A204.1 (cell line): ENCODE measurements around the gene SQOR.
A peak's percentile ranks its signal among the peaks of the same experiment; 100 is the strongest.

ENCODE experiments used
- FAIRE-seq: peaks from 2 replicates; lab custom pipeline; 2012; peaks lifted over from hg19 to GRCh38; lab: Jason Lieb, UNC

The SQOR gene

DNA sequence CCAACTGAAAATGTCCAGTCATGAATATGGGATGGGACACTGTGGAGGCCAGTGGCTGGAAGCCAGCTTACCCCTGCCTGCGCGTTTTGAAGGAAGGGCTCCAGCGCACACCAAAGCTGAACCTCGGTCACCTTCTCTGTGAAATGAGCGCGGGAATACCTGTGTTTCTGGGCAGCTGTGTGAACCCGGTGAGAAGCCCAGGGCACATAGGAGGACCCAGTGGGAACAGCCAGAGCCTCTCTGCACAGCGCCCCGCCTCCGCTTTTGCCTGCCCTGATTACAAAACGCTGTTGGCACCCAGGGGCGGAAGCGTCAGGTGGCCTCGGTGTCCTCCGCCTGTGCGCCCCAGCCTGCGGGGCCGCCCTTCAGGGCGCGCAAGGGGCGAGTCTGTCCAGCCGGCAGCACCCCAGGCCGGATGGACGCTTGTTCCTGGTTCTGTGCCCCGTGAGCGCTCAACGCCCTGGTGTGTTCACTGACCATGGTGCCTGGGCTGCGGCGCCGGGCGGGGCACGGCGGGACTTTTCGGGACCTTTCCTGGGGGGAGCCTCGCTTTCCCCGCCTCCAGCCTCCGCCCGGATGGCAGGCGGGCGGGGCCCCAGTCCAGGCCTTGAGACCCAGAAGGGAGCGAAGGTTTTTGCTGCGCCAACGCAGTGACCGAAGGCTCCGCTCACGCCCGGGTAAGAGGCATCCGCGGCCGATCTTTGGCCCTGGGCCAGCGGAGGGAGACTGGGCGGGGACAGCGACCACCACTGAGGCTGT lies at the start of gene SQOR:
TSS of gene SQOR (plus strand) at position 598 of the 759 bp plus-strand sequence. CDS start 23,895 bp downstream, outside the sequence.
- FAIRE-seq: no peak

DNA sequence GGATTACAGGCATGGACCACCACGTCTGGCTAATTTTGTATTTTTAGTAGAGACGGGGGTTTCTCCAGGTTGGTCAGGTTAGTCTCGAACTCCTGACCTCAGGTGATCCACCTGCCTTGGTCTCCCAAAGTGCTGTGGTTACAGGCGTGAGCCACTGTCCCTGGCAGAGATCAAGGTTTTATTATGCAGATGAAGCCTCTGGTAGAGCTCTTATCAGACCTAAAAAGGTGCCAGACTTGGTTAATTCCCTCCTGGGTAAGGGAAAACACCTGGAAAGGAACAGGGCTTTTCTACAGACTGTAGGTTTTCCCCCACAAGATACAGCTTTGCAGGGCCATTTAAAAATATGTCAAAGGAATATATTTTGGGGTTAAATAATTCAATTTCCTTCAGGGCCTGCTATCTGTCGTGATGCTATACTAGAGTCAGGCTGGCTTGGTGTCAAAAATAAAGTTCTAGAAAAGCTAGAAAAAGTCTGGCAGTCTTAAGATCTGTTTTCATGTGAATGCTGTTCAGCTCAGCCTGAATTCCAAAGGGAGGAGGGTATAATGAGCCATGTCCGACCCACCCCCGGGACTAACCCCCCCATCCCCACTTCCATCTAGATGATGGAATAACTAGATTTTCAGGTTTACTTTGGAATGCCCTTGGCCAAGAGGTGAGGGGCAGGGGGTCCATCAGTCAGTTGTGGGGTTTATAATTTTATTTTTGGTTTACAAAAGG lies 49.6 kb upstream of the SQOR start:
- no peak for FAIRE-seq

GRCh38 chr15:45586125-45586524 lies 48.7 kb upstream of the SQOR start:
- FAIRE-seq: no peak

GRCh38 chr15:45586601-45587094 lies 48.2 kb upstream of the SQOR start:
- FAIRE-seq: no peak

DNA sequence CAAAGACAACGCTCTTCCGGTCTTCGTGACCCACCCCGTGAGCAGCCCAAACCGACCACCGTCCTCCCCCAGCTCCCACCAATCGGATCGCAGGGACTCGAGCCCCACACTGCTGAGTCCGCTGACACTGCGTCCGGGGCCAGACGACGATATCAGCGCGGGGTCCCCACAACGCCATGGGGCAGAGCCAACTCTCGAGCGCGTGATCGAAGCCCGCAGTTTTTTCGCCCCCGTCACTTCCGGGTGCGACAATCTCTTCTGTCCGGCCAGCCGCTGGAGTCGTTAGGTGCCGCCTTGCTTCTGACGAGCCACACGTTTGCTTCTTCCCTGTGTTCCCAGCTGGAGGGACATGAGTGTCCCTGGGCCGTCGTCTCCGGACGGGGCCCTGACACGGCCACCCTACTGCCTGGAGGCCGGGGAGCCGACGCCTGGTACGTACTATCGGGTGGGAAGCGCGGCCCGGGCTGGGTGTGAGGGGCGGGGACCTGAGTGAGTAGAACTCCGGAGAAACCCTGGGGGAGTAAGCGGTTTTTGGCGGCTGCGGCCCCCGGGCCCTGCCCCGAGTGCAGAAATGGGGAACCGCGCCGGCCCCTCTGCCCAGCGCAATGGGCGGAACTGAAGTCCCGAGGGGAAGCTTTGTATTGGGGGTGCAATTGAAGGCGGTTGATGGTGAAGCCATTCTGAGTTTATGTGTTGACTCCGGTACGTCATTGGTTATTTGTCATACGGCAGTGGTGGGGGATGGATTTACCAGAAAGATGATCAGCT lies 47.5 kb upstream of the SQOR start, which contains the start of gene BLOC1S6:
TSS of gene BLOC1S6 (plus strand) at position 285 of the 768 bp plus-strand sequence. CDS start at position 350, 65 bp downstream.
- FAIRE-seq: no peak

DNA sequence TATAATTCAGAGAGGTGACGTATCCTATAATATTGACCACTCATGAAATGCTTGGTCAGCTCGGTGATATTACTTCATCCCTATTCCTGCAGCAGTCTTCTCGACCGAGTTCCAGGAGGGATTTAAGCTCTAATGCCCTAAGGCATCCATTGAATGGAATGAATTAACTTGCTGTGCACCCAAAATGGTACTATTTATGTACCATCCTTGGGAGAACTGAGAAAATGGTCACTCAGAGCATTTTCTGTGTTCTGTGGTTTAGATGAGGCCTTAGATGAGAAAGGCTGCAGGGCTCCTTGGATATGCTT lies 47.0 kb upstream of the SQOR start:
- no peak for FAIRE-seq

- no peak for FAIRE-seq
Measured at GRCh38 chr15:45588219-45588875, 46.5 kb upstream of the SQOR start.

GRCh38 chr15:45589256-45589655 lies 45.6 kb upstream of the SQOR start:
- no peak for FAIRE-seq

GRCh38 chr15:45594319-45594718 lies 40.5 kb upstream of the SQOR start:
- no peak for FAIRE-seq

DNA sequence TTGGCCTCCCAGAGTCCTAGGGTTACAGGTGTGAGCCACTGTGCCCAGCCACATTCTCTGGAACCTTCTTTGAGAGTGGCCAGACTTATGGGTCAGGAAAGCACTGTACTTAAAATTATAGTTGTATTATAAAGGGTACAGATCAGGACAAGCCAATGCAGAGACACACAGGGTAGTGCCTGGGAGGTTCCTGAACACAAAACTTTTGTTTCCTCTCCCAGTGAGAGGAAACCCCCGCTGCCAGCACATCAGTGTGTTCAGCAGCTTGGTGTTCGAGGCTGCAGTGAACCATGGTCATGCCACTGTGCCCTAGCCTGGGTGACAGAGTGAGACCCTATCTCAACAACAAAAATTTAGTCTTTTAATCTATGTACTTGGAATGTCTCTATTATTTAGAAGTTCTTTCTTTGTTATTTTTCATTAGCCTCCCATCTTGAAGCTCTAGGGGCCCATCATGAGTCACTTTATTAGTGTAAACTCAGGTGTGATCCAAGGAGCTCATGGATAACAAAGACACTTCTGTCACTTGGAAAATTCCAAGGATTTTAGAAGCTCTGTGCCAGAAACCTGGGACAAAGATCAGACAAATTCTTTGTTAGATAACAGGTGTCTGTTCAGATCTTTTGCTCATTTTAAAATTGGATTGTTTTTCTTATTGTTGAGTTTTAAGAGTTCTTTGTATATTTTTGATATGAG lies 39.8 kb upstream of the SQOR start:
- FAIRE-seq: no peak

DNA sequence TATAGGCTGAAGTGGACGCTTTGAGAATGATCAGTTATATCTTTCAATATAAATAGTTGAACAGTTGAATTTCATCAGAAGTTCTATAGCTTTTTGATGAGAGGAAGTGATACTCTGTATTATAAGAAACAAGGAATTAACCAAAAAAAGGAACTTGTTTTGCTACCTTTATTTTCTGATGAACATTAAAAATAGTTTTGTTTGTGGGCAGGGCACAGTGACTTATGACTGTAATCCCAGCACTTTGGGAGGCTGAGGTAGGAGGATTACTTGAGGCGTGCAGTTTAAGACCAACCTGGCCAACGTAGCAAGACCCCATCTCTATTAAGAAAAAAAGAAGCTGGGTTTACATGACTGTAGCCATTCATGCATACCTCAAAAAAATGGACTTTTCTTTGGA lies 30.9 kb upstream of the SQOR start:
- no peak for FAIRE-seq

DNA sequence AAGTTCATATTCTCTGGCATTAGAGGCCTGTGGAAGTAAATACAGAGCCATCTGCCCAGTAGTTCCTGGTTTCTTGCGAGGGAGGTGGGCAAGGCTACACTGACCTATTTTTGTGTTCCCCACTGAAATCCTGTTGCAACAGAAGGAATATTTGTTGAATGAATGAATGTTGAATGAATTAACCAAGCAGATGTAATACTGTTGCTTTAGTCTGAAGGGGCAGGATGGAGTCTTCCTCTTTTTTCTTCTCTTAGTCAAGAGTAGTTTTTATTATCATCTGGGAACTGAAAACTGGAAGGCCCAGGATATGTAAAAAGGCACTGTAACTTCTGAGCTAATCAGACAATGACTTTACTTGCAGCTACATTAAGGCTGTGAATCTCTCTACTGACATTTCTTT lies 30.5 kb upstream of the SQOR start:
- FAIRE-seq: no peak

GRCh38 chr15:45606413-45606812 lies 28.4 kb upstream of the SQOR start:
- no peak for FAIRE-seq

GRCh38 chr15:45606841-45607240 lies 28.0 kb upstream of the SQOR start:
- FAIRE-seq: no peak

DNA sequence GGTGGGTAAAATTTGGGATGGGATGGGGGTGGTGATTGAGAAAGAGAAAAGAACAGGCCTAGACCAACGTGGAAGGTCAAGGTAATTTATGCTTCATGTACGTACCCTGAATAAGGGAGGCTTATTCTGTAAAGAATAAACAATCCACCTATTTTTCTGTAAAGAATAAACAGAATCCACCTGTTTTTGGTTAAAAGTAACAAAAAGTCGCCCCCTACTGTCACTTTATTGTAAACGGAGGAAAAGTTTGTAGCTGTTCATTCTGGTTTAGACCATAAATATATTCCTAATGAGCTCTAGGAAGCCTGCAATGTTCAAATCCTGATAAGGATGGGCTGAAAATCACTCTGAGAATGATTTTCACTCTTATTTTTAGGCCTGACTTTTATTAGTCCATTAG lies 23.5 kb upstream of the SQOR start:
- FAIRE-seq: peak; percentile 87

DNA sequence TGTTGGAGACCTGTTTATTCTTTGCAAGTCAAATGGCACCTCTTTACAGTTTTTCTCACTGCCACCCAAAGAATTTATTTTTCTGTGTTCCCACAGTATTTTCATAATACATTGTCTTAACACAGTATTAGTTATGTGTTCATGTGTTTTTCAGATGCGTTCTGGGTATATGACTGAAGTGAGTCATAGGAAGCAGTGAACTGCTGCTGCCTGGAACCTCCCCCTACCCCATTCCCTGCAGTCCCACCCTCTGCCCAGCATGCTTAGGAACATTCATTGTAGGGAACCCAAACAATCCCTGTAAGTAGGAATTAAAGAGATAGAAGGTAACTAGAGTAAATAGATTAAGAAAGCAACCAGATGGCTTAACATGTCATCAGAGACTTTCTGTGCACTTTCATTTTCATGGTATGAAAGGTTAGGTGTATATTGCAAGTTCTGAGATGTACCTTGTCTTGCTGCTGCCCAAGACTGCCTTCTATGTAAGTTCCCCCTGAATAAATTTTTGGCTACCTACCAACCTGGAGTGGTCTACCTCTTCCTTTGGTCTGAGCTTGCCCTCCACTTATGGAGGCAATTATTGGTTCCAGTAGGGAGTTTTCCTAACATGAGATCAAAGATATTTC lies 21.9 kb upstream of the SQOR start:
- no peak for FAIRE-seq

- no peak for FAIRE-seq
Measured at GRCh38 chr15:45616901-45617323, 17.9 kb upstream of the SQOR start.

GRCh38 chr15:45618813-45619212 lies 16.0 kb upstream of the SQOR start:
- FAIRE-seq: no peak

- no peak for FAIRE-seq
Measured at GRCh38 chr15:45628136-45628535, 6.7 kb upstream of the SQOR start.

GRCh38 chr15:45630917-45631691 lies 3.7 kb upstream of the SQOR start:
- no peak for FAIRE-seq
